HepG2 (cell line): ENCODE data around the gene BCDIN3D. TPM values are rescaled to one million over a fixed set of nuclear protein-coding genes. Genes with fewer than 3 reads are reported as not detected.

Source experiments
- ATAC-seq: fragments of 200-7000 bp; cut with Tn5 transposase; 3 replicates; pipeline ENCODE4 v1.9.1; 2020; ENCODE audit warnings: mild to moderate bottlenecking, moderate library complexity
- BruUV-seq: library from RNA; stranded (reverse); fragments of 400-500 nt; replicated peaks from 2 replicates; lab custom pipeline; 2021; lab: Mats Ljungman, UMichigan
- CTCF ChIA-PET: fragments of 300-600 bp; formaldehyde crosslinking; extraction: SDS; loops from one replicate; lab custom pipeline; 2021; ENCODE audit warnings: low total read pairs, inconsistent platforms, low intra/inter-chr PET ratio; lab: Yijun Ruan, JAX
- POLR2A ChIA-PET: fragments of 350-600 bp; sonication (Branson Sonifier 250); formaldehyde crosslinking; loops from one replicate; lab custom pipeline; 2020; ENCODE audit warnings: antibody characterized with exemption, inconsistent platforms; lab: Yijun Ruan, JAX
- DNase-seq: peaks from one replicate; pipeline ENCODE4 v3.0.0-alpha.2; 2015; ENCODE audit warnings: low spot score
- FAIRE-seq: peaks from 3 replicates; lab custom pipeline; 2011; peaks lifted over from hg19 to GRCh38; lab: Jason Lieb, UNC
- H2AFZ ChIP-seq: one replicate; pipeline ENCODE4 v1.6.1; 2011; ENCODE audit warnings: low read length, inconsistent platforms
- H3K27ac ChIP-seq: fragments of 300-600 bp; 3 replicates; pipeline ENCODE4 v1.8.0; 2011; ENCODE audit warnings: mixed run types, mild to moderate bottlenecking, mixed read lengths, low read length, inconsistent platforms; ENCODE audit not compliant: insufficient read depth; ENCODE audit errors: extremely low read length
- H3K27me3 ChIP-seq, 2 experiments: fragments of 200-600 bp in 1 of 2; 2 replicates in 1 of 2; 3 replicates in 1 of 2; pipeline versions ENCODE4 v1.6.0 to v1.8.0; 2011; ENCODE audit warnings: low read length in 2 of 2, mild to moderate bottlenecking in 2 of 2, moderate library complexity in 2 of 2, inconsistent platforms in 1 of 2; ENCODE audit not compliant: insufficient read depth in 2 of 2, control insufficient read depth in 1 of 2
- H3K36me3 ChIP-seq, 2 experiments: fragments of 200-600 bp in 1 of 2; replicated peaks in 1 of 2; 2 replicates in 1 of 2; 3 replicates in 1 of 2; pipeline versions ENCODE4 v1.5.1 to v1.8.0; 2011; ENCODE audit warnings: low read length in 2 of 2, inconsistent platforms in 1 of 2; ENCODE audit not compliant: insufficient read depth in 2 of 2, control insufficient read depth in 1 of 2
- H3K4me1 ChIP-seq: 2 replicates; pipeline ENCODE4 v1.5.1; 2012; ENCODE audit warnings: low read length, inconsistent platforms; ENCODE audit not compliant: insufficient read depth
- H3K4me2 ChIP-seq: 2 replicates; pipeline ENCODE4 v1.6.0; 2011; ENCODE audit warnings: low read depth, low read length, inconsistent platforms
- H3K4me3 ChIP-seq, 3 experiments: fragments of 200-600 bp in 1 of 3; sonication (generic), shearing (Covaris generic) in 1 of 3; replicated peaks in 1 of 3; 2 replicates each; pipeline ENCODE4 v1.5.1; 2011 to 2016; ENCODE audit warnings: low read length in 3 of 3, inconsistent platforms in 2 of 3, low read depth in 2 of 3, mild to moderate bottlenecking in 2 of 3, control low read depth in 1 of 3, mixed read lengths in 1 of 3; ENCODE audit not compliant: insufficient read depth in 1 of 3
- H3K79me2 ChIP-seq: one replicate; pipeline ENCODE4 v1.6.1; 2011; ENCODE audit warnings: low read length, inconsistent platforms; ENCODE audit not compliant: insufficient read depth
- H3K9ac ChIP-seq: 2 replicates; pipeline ENCODE4 v1.6.0; 2011; ENCODE audit warnings: mild to moderate bottlenecking, low read depth, low read length, inconsistent platforms; ENCODE audit not compliant: insufficient read depth
- H3K9me3 ChIP-seq: 2 replicates; pipeline ENCODE4 v1.5.1; 2012; ENCODE audit warnings: mild to moderate bottlenecking, low read length
- H4K20me1 ChIP-seq: 2 replicates; pipeline ENCODE4 v1.6.0; 2011; ENCODE audit warnings: inconsistent platforms, mild to moderate bottlenecking, low read length, moderate library complexity; ENCODE audit not compliant: insufficient read depth
- CENPT ChIP-seq: sonication (generic); formaldehyde crosslinking; IDR thresholded peaks from 2 replicates; pipeline ENCODE4 v1.8.0; 2022; ENCODE audit warnings: low read depth, mild to moderate bottlenecking, moderate library complexity, missing genetic modification reagents
- HNRNPH1 ChIP-seq: fragments of 200-400 bp; formaldehyde crosslinking; optimal IDR thresholded peaks from 2 replicates; pipeline ENCODE3; 2017; ENCODE audit warnings: mild to moderate bottlenecking, low read depth, low read length
- MTA1 ChIP-seq: sonication (generic); formaldehyde crosslinking; IDR thresholded peaks from 2 replicates; pipeline ENCODE4 v1.4.0; 2020; ENCODE audit warnings: missing genetic modification reagents, mild to moderate bottlenecking, borderline replicate concordance
- PPARG ChIP-seq: conservative IDR thresholded peaks from 2 replicates; pipeline ENCODE4 v1.6.1; 2016; ENCODE audit warnings: missing biosample characterization, missing genetic modification reagents
- PTBP1 ChIP-seq: fragments of 200-400 bp; formaldehyde crosslinking; IDR thresholded peaks from 2 replicates; pipeline ENCODE4 v1.6.1; 2018; ENCODE audit warnings: low read length, low read depth; ENCODE audit not compliant: poor library complexity, severe bottlenecking
- SP5 ChIP-seq: IDR thresholded peaks from 2 replicates; pipeline ENCODE4 v1.6.1; 2016; ENCODE audit warnings: low read depth, borderline replicate concordance
- ZBTB42 ChIP-seq: sonication (generic); formaldehyde crosslinking; IDR thresholded peaks from 2 replicates; pipeline ENCODE4 v1.5.0; 2020; ENCODE audit warnings: mild to moderate bottlenecking, missing genetic modification reagents
- ZFP82 ChIP-seq: sonication (generic); formaldehyde crosslinking; IDR thresholded peaks from 2 replicates; pipeline ENCODE4 v1.5.1; 2020; ENCODE audit warnings: mild to moderate bottlenecking, missing genetic modification reagents, borderline replicate concordance
- ZNF263 ChIP-seq: sonication (generic); formaldehyde crosslinking; IDR thresholded peaks from 2 replicates; pipeline ENCODE4 v1.4.0; 2020; ENCODE audit warnings: missing genetic modification reagents
- ZNF441 ChIP-seq: sonication (generic); formaldehyde crosslinking; IDR thresholded peaks from 2 replicates; pipeline ENCODE4 v1.7.0; 2021; ENCODE audit warnings: missing genetic modification reagents, borderline replicate concordance
- ZNF562 ChIP-seq: sonication (generic); formaldehyde crosslinking; IDR thresholded peaks from 2 replicates; pipeline ENCODE4 v1.8.0; 2022; ENCODE audit warnings: missing genetic modification reagents, borderline replicate concordance
- ZNF577 ChIP-seq: sonication (generic); formaldehyde crosslinking; IDR thresholded peaks from 2 replicates; pipeline ENCODE4 v1.4.0; 2020; ENCODE audit warnings: mild to moderate bottlenecking, low read depth, missing genetic modification reagents, borderline replicate concordance
- ZNF788 ChIP-seq: sonication (generic); formaldehyde crosslinking; IDR thresholded peaks from 2 replicates; pipeline ENCODE4 v1.5.0; 2020; ENCODE audit warnings: mild to moderate bottlenecking, missing genetic modification reagents, borderline replicate concordance
- WGBS: methylation state at CpG from one replicate; pipeline ENCODE4 v1.1.6; 2017; ENCODE audit warnings: low lambda C conversion rate; 5-methylcytosine and 5-hydroxymethylcytosine counted together
- in situ Hi-C: cut with HindIII; loops from 2 replicates; pipeline ENCODE4 v1.10.0; 2017; ENCODE audit warnings: low pct_unique_long_range_greater_than_20kb; ENCODE audit not compliant: extremely low pct_ligation_motif_present
- intact Hi-C: fragments of 100-400 bp; cut with micrococcal nuclease; formaldehyde crosslinking; loops from one replicate; pipeline ENCODE4 v1.10.0; 2022; ENCODE audit not compliant: unreplicated experiment
- polyA plus RNA-seq, 8 experiments: library from polyadenylated mRNA; depleted of rRNA in 3 of 8; stranded (reverse) in 7 of 8; unstranded in 1 of 8; fragments of >200 nt; fragmentation: Illumina TruSeq in 4 of 8; extraction: Trizol in 4 of 8; gene quantifications; 2 replicates each; pipeline versions ENCODE4 v1.2.1 to v1.2.3, GENCODE V29; 2011 to 2016; ENCODE audit warnings: low read depth in 4 of 8, missing spikeins in 1 of 8, mixed read lengths in 1 of 8; ENCODE audit not compliant: insufficient read depth in 1 of 8
- total RNA-seq, 5 experiments: library from RNA; depleted of rRNA; stranded (reverse); fragments of >200 nt; fragmentation: Illumina TruSeq; extraction: Trizol; gene quantifications; 2 replicates each; pipeline ENCODE4 v1.2.3, GENCODE V29; 2016; ENCODE audit warnings: low read depth in 1 of 5
- TF ChIP-seq, protein P1 (sequence below): sonication (generic); formaldehyde crosslinking; IDR thresholded peaks from 2 replicates; pipeline ENCODE4 v1.4.0; 2020; ENCODE audit warnings: mild to moderate bottlenecking, missing genetic modification reagents
- TF ChIP-seq, protein P2 (sequence below): sonication (generic); formaldehyde crosslinking; IDR thresholded peaks from 2 replicates; pipeline ENCODE4 v1.8.1; 2022; ENCODE audit warnings: low read depth, mild to moderate bottlenecking, missing genetic modification reagents

BCDIN3D gene
- total and polyA plus RNA-seq, 2 of the 13 experiments (the other 11 are each of a cell fraction or from before 2014, with no cell fraction given) = 2.2 to 2.5 TPM

DNA sequence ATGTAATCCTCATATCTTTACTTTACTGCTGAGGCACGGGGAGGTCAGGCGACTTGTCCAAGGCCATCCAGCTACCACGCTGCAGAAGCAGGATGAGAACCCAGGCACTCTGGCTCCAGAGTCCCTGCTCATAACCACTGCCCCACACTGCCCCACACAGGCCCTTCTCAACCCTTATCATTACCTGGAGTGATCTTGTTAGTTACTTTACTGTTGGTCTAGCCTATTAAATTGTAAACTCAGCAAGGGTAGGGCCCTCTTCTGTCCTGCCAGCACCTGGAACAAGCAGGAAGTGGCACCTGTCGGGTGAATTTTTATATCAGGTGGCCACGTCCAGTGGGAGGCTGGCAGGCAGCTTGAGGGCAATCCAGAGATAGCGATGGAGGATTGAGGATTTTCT, 48.6 kb upstream of the BCDIN3D start:
- CTCF ChIA-PET = no interaction called here
- 22% methylated on average over 6 of the region's 6 CpGs for WGBS
- TF ChIP-seq MTA1 (CRISPR knock-in tag) (no peak), CENPT (CRISPR knock-in tag) (no peak), ZFP82 (no peak), ZNF263 (CRISPR knock-in tag) (no peak), ZNF441 (CRISPR knock-in tag) (no peak), ZNF577 (CRISPR knock-in tag) (no peak), ZNF788 (no peak), HNRNPH1 (no peak), PTBP1 (no peak), SP5 (CRISPR knock-in tag) (no peak), ZBTB42 (CRISPR knock-in tag) (no peak), ZNF562 (CRISPR knock-in tag) (no peak), PPARG (CRISPR knock-in tag) (no peak)
- TF ChIP-seq, protein P1, sequence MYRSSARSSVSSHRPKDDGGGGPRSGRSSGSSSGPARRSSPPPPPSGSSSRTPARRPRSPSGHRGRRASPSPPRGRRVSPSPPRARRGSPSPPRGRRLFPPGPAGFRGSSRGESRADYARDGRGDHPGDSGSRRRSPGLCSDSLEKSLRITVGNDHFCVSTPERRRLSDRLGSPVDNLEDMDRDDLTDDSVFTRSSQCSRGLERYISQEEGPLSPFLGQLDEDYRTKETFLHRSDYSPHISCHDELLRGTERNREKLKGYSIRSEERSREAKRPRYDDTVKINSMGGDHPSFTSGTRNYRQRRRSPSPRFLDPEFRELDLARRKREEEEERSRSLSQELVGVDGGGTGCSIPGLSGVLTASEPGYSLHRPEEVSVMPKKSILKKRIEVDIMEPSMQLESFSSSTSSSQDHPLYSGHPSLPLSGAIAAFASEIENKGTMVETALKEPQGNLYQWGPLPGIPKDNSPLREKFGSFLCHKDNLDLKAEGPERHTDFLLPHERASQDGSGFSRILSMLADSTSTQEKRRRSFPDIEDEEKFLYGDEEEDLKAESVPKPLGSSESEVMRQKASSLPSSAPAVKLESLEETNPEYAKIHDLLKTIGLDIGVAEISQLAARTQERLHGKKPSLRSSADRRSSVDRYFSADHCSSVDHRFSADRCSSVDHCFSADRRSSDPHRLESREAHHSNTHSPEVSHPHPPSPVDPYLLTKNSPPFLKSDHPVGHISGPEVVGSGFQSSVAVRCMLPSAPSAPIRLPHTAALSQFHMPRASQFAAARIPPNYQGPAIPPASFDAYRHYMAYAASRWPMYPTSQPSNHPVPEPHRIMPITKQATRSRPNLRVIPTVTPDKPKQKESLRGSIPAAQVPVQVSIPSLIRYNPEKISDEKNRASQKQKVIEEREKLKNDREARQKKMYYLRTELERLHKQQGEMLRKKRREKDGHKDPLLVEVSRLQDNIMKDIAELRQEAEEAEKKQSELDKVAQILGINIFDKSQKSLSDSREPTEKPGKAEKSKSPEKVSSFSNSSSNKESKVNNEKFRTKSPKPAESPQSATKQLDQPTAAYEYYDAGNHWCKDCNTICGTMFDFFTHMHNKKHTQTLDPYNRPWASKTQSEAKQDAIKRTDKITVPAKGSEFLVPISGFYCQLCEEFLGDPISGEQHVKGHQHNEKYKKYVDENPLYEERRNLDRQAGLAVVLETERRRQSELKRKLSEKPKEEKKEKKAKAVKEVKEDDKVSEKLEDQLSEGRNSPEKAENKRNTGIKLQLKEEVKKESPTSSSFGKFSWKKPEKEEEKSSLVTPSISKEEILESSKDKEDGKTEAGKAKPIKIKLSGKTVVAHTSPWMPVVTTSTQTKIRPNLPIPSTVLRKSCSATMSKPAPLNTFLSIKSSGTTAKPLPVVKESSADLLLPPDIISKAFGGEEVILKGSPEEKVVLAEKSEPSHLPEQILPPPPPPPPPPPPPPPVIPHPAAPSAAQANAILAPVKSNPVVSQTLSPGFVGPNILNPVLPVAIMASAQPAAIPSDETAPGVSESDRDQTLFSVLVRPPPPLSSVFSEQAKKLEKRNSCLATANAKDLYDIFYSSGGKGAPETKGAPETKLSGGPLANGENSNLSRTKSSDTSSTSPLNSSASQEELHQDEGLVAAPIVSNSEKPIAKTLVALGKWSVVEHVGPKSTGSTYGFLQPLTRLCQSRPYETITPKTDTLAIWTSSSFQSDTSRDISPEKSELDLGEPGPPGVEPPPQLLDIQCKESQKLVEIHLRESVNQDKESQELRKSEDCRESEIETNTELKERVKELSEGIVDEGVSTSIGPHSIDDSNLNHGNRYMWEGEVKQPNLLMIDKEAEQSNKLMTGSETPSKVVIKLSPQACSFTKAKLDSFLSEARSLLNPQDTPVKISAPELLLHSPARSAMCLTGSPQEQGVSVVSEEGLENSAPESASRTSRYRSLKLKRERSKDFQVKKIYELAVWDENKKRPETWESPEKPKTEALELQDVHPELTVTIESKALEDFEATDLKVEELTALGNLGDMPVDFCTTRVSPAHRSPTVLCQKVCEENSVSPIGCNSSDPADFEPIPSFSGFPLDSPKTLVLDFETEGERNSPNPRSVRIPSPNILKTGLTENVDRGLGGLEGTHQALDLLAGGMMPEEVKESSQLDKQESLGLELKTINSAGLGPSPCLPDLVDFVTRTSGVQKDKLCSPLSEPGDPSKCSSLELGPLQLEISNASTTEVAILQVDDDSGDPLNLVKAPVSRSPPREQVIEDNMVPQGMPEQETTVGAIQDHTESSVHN (CRISPR knock-in tag) = no peak
- TF ChIP-seq, protein P2, sequence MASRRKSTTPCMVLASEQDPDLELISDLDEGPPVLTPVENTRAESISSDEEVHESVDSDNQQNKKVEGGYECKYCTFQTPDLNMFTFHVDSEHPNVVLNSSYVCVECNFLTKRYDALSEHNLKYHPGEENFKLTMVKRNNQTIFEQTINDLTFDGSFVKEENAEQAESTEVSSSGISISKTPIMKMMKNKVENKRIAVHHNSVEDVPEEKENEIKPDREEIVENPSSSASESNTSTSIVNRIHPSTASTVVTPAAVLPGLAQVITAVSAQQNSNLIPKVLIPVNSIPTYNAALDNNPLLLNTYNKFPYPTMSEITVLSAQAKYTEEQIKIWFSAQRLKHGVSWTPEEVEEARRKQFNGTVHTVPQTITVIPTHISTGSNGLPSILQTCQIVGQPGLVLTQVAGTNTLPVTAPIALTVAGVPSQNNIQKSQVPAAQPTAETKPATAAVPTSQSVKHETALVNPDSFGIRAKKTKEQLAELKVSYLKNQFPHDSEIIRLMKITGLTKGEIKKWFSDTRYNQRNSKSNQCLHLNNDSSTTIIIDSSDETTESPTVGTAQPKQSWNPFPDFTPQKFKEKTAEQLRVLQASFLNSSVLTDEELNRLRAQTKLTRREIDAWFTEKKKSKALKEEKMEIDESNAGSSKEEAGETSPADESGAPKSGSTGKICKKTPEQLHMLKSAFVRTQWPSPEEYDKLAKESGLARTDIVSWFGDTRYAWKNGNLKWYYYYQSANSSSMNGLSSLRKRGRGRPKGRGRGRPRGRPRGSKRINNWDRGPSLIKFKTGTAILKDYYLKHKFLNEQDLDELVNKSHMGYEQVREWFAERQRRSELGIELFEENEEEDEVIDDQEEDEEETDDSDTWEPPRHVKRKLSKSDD (CRISPR knock-in tag) = no peak

More for the DNA sequence above, 48.6 kb upstream of the BCDIN3D start:
- no peaks in the 10 kb centered on the region for H3K79me2 ChIP-seq
- ATAC-seq = no peak
- POLR2A ChIA-PET = no interaction called here
- H3K27me3 ChIP-seq = peaks cover 6 to 65% of the 10 kb centered on the region in 2 experiments; a peak in 4 of 5 replicates
- no peak overlapping the region for H3K4me2 ChIP-seq
- no peak for FAIRE-seq
- no peak overlapping the region for H2AFZ ChIP-seq
- no peaks in the 10 kb centered on the region for H4K20me1 ChIP-seq
- no peak for DNase-seq
- no peaks in the 10 kb centered on the region for H3K36me3 ChIP-seq
- no peaks in the 10 kb centered on the region for H3K9me3 ChIP-seq
- H3K9ac ChIP-seq = no peak overlapping the region
- H3K27ac ChIP-seq = no peak overlapping the region
- in situ Hi-C loops = no loop called here
- H3K4me1 ChIP-seq = peaks cover 30% of the 10 kb centered on the region
- no peak overlapping the region for H3K4me3 ChIP-seq
- intact Hi-C loops = no loop called here
- BruUV-seq = no TSS peak
